GM12875 (cell line): ENCODE data around the gene GFM1.

Experiments
- H3K4me3 ChIP-seq: one replicate; pipeline ENCODE4 v1.5.1; 2011; ENCODE audit warnings: low read depth, low read length, control low read depth
- TF ChIP-seq, protein P1 (sequence below): IDR thresholded peaks from 2 replicates; pipeline ENCODE4 v1.5.1; 2011; ENCODE audit warnings: low read depth, mild to moderate bottlenecking, control low read depth, inconsistent platforms, low read length, moderate library complexity, borderline replicate concordance; ENCODE audit not compliant: insufficient read depth

The GFM1 gene

DNA sequence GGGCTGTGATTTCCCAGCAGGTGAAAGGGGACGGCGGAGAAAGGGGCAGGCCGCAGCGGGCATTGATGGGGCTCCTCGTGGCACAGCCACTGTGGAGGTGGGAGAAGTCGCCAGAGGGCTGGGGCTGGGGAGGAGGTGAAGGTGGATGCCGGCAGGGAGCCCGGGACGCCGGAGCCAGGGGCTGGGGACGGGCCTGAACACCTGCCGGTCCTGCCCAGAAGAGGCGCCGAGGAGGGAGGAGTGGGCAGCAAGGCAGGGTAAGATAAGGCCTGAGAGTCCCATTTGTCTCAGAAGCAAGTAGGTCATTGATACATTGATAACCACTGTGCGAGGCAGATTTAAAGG lies 88.5 kb downstream of the GFM1 start:
- TF ChIP-seq, protein P1, sequence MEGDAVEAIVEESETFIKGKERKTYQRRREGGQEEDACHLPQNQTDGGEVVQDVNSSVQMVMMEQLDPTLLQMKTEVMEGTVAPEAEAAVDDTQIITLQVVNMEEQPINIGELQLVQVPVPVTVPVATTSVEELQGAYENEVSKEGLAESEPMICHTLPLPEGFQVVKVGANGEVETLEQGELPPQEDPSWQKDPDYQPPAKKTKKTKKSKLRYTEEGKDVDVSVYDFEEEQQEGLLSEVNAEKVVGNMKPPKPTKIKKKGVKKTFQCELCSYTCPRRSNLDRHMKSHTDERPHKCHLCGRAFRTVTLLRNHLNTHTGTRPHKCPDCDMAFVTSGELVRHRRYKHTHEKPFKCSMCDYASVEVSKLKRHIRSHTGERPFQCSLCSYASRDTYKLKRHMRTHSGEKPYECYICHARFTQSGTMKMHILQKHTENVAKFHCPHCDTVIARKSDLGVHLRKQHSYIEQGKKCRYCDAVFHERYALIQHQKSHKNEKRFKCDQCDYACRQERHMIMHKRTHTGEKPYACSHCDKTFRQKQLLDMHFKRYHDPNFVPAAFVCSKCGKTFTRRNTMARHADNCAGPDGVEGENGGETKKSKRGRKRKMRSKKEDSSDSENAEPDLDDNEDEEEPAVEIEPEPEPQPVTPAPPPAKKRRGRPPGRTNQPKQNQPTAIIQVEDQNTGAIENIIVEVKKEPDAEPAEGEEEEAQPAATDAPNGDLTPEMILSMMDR: no peak
- H3K4me3 ChIP-seq: no peak overlapping the region

DNA sequence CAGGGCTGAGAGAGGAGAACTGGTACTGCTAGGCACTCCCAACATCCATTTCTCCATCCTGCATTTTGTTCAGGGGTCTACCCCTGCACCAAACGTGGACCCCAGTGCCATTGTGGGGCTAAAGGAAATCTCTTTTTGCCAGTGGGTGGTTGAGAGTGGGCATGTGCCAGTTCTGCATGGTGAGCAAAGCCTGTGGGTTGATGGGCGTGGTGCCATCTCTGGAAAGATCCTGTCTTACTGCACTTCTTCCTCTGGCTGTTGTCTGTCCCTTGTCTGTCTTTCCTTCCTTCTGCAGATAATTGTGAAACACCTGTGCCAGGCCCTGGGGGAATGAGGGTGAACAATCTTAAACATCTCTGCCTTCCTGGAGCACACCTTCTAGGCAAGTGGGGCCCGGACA lies 89.3 kb downstream of the GFM1 start:
- H3K4me3 ChIP-seq: no peak overlapping the region
- TF ChIP-seq, protein P1: no peak

DNA sequence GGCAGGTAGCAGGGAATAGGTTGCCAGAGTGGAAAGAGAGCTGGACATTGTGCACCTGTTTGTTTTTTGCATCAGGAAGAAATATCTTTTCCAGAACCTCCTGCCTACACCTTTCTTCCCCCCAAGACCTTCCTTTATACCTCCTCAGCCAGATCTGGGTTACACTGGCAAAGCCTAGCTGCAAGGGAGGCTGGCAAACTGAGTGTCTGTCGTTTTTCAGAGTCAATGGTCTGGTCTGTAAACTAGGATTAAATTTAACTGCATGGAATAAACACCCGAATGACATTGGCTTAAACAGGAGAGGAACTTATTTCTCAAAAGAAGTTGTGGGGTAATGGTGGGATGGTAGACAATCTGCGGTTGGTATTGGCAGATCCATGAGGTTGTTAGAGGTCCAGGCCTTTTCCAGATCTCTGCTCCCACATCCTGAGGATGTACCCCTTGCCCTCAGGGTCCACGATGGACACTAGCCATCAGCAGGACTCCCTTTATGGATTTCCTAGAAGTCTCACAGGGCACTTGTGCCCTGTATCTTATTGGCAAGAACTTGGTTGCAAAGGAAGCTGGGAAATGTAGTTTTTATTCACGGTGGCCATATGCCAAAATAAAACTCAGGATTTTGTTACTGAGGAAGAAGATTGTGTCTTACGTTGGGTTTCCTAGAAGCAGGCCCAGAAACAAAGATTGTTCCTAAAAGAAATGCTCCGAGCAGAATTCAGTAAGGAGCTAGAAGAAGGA lies 91.1 kb downstream of the GFM1 start:
- H3K4me3 ChIP-seq: no peak overlapping the region
- TF ChIP-seq, protein P1: no peak

DNA sequence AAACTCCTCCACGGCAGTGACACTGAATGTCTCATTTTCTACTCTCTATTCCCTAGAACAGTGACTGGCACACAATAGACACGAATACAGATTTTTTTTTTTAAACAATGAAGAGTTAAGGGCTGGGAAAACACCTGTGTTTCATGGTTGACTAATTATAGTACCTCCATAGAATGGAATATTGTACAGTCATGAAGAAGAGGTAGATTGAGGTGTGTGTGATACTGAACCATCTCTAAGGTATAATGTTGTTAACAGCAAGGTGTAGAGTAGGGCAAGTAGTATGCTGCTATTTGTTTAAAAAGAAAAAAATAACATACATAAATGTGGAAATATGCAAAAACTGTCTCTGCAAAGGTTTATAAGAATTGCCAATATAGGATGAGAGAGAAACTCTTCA lies 93.1 kb downstream of the GFM1 start:
- TF ChIP-seq, protein P1: no peak
- H3K4me3 ChIP-seq: no peak overlapping the region

DNA sequence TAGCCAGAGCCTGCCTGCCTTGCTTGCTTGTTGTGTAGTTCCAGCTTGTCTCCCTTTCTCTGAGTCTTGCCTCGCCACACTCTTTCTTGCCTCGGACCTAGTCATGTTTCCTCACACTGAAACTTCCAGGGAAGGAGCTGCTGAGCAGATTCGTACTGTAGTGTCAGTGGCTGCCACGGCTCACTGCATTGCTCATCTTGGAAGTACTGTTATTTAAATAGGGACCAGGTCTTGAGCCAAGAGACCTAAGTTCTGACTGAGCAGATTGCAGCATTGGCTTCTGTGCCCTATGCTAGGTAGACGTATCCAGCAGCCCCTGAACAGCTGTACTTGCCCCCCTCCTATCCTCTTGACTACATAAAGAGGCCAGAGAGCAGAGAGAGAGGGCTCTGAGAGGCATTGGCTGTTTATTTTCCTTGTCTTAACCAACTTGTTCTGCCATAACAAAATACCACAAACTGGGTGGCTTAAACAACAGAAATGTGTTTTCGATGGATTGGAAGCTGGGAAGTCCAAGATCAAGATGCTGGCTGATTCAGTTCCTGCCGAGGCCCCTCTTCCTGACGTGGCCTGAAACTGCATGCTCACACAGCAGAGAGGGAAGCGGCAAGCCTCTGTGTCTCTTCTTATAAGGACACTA lies 93.8 kb downstream of the GFM1 start:
- H3K4me3 ChIP-seq: no peak overlapping the region

DNA sequence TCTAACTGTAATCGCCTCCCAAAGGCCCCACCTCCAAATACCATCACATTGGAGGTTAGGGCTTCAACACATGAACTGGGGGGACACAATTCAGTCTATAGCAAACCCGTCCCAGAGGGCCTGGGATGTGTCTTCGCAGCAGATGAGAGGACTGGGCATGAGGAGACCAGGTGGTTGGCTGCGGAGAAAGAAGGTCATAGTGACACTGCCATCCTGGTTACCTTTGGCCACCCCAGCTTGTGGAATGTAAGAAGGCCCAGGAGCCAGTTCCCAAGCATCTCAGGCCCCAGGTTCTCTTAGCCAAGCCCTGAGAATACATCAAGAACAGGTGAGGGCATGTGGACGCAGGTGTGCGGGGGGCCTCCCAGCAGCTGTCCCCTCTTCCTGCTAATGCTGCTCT lies 94.3 kb downstream of the GFM1 start:
- TF ChIP-seq, protein P1: no peak
- H3K4me3 ChIP-seq: no peak overlapping the region

More for the DNA sequence above, 93.8 kb downstream of the GFM1 start:
- TF ChIP-seq, protein P1: no peak

DNA sequence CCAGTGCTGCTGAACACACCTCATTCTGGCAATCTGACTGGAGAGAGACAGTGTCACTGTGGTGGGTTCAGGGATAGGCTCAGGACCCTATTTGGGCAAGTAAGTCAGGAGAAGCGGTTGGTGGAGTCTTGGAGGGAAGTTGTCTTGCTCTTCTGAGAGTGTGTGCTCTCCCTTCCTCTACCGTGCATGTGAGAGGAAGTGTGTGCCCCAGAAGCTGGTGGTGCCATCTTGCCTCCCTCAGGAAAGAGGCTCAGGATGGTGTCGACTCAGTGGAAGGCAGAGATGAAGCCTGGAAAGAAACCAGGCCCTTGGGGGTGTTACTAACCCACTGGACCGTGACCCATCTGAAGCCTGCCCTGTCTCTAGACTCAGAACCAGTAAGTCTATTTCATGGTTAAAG lies 94.8 kb downstream of the GFM1 start:
- no peak overlapping the region for H3K4me3 ChIP-seq
- TF ChIP-seq, protein P1: no peak
